ENCODE data around the gene RNF38.

The RNF38 gene

DNA sequence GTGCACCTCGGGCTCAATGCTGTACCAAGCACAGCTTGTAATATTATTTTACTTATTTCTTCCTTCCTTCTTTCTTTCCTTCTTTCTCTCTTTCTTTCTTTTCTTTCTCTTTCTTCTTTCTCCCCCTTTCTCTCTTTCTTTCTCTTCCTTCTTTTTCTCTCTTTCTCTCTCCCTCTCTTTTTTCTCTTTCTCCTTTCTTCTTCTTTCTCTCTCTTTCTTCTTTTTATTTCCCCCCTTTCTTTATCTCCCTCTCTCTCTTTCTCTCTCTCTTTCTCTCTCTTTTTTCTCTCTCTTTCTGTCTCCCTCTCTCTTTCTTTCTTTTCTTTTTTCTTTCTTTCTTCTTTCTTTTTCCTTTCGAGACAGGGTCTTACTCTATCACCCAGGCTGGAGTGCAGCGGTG is 109.1 kb downstream of the RNF38 start:
- no peak for DNase-seq

DNA sequence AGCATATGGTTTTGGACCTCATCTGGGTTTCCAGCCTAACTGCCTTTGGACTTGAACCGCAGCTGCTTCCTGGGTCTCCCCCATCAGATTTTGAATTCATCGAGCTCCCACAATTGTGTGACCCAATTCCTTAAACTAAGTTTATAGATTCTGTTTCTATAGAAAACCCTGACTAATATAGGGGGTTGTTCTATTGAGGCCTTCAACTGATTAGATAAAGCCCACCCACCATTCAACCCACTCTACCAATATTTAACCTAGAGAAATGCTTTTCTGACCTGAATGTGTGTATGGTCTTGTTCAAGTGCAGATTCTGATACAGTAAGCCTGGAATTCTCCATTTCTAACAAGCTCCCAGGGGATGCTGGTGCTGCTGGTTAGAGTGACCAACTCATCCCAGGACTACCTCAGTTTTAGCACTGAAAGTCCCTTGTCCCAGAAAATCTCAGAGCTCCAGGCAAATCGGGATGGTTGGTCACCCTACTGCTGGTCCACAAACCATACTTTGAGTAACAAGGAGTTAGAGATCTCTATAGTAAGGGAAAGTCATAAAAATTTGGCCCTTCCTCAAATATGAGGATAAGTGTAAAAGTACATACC is 110.1 kb downstream of the RNF38 start:
- DNase-seq = no peak

DNA sequence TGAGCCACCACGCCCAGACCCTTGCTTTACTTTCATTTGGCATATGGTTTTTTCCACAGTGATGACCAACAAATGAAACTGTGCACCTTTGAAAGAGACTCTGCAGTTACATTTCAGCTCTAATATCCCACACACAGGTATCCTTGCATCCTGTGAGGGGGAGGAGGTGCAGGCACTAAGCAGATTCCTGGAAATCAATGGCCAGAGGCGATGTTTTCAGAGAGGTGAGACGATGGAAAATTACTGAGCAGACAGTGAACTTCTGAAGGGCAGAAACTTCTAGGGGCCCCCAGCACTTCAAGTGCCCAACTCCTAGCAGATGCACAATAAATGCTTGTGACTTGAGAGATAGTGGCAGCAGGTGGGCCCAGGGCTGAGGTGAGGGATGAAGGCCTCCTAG is 112.0 kb downstream of the RNF38 start:
- DNase-seq = no peak

Measured in OCI-M1 (cell line).